ENCODE measurements around the gene DRAXIN.

- no peak for TF ChIP-seq CTCF (IDR thresholded peaks at IDR 0.05)
- TF ChIP-seq RAD21 (IDR thresholded peaks at IDR 0.05; ENCODE audit: low read length): no peak
- TF ChIP-seq MAX (IDR thresholded peaks at IDR 0.05; ENCODE audit: low read depth): no peak; the same call in 1 of the 2 replicates
Observed at GRCh38 chr1:11693024-11693590, 1.6 kb downstream of the DRAXIN start.

All from SK-N-SH (cell line).